ENCODE measurements around the gene XPO6.

DNA sequence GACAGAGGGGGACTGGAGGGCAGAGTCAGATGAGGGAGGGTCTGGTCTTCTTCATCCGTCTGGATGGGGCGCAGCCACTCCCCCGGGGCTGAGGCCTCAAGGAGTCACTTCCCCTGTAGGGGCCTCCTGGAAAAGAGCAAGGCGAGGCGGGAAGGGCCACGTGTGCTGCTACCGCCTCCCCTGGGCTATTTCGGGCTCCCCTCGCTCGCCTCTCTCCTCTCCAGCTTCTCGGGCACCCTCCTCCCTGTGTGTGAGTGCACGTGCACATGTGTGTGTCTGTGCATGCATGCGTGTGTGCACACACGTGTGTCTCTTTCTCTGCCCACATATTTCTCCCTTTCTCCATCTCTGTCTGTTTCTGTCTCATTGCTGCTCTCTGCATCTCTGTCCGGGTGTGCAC, 158.3 kb downstream of the XPO6 start:
- TF ChIP-seq, protein P1, sequence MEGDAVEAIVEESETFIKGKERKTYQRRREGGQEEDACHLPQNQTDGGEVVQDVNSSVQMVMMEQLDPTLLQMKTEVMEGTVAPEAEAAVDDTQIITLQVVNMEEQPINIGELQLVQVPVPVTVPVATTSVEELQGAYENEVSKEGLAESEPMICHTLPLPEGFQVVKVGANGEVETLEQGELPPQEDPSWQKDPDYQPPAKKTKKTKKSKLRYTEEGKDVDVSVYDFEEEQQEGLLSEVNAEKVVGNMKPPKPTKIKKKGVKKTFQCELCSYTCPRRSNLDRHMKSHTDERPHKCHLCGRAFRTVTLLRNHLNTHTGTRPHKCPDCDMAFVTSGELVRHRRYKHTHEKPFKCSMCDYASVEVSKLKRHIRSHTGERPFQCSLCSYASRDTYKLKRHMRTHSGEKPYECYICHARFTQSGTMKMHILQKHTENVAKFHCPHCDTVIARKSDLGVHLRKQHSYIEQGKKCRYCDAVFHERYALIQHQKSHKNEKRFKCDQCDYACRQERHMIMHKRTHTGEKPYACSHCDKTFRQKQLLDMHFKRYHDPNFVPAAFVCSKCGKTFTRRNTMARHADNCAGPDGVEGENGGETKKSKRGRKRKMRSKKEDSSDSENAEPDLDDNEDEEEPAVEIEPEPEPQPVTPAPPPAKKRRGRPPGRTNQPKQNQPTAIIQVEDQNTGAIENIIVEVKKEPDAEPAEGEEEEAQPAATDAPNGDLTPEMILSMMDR (conservative IDR thresholded peaks at IDR 0.05; ENCODE audit: low read depth, low read length): no peak
- no peak for TF ChIP-seq EZH2phosphoT487 (IDR thresholded peaks at IDR 0.05; ENCODE audit: borderline replicate concordance, low read length)

All from PC-3 (cell line).